NT2/D1 (cell line): ENCODE data around the gene ZNF138.
"Not testable (repeated sequence)": the region's sequence is repeated elsewhere in the genome, so short reads cannot be mapped to it uniquely, and the experiment has no call there.

ENCODE experiments used
- DNase-seq: peaks from one replicate; pipeline ENCODE4 v3.0.0-alpha.2; 2011; ENCODE audit warnings: low read depth, low spot score
- H3K27me3 ChIP-seq: 2 replicates; pipeline ENCODE4 v1.6.0; 2011; ENCODE audit warnings: mild to moderate bottlenecking; ENCODE audit not compliant: insufficient read length, insufficient read depth
- H3K36me3 ChIP-seq: 2 replicates; pipeline ENCODE4 v1.6.1; 2011; ENCODE audit warnings: mild to moderate bottlenecking, low read length, mixed read lengths; ENCODE audit not compliant: insufficient read depth, insufficient read length
- H3K4me1 ChIP-seq: 2 replicates; pipeline ENCODE4 v1.5.1; 2011; ENCODE audit not compliant: insufficient read depth, insufficient read length
- H3K4me3 ChIP-seq: 2 replicates; pipeline ENCODE4 v1.5.1; 2011; ENCODE audit warnings: low read depth; ENCODE audit not compliant: insufficient read length
- H3K9ac ChIP-seq: 2 replicates; pipeline ENCODE4 v1.6.0; 2011; ENCODE audit warnings: low read depth; ENCODE audit not compliant: insufficient read length
- H3K9me3 ChIP-seq: 2 replicates; pipeline ENCODE4 v1.5.1; 2011; ENCODE audit warnings: mild to moderate bottlenecking, low read length; ENCODE audit not compliant: insufficient read depth
- SUZ12 ChIP-seq: IDR thresholded peaks from 2 replicates; pipeline ENCODE4 v1.6.1; 2011; ENCODE audit not compliant: insufficient read length, insufficient read depth; ENCODE audit errors: extremely low read depth
- YY1 ChIP-seq: IDR thresholded peaks from 2 replicates; pipeline ENCODE4 v1.6.1; 2011; ENCODE audit not compliant: insufficient read length, insufficient read depth
- ZNF274 ChIP-seq: IDR thresholded peaks from 2 replicates; pipeline ENCODE4 v1.6.1; 2011; ENCODE audit warnings: mild to moderate bottlenecking, low read depth, low read length

ZNF138 gene

DNA sequence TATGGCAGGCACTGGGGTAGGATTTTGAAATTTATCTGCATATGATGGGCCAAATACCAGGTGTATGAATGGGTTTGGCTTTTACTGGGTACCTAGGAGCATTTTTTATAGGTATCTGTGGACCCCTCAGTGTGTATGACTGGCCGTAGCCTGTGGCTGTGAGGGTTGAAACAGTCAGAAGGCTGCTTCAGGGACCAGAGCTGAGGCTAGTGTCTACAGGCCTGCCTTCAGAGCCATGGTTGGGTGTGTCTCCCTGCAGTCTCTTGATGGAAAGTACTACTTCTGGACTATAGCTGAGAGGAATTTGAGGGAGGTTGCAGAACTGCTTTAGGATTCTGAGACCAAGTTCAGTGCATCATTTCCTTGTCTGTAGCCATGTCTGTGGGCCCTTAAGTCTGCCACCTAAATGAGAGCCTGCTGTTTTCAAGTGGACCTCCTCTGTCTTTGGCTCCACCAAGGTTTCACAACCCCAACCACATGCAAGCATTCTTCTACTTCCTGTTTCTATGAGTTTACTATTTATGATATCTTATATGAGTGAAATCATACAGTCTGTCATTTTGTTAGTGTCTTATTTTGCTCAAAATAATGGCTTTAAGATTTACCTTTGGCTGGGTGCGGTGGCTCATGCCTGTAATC is 19.9 kb upstream of the ZNF138 start:
- H3K9ac ChIP-seq = no peak overlapping the region
- no peak for DNase-seq
- H3K4me3 ChIP-seq = no peak overlapping the region
- no peak for TF ChIP-seq SUZ12
- no peak for TF ChIP-seq ZNF274
- no peak for TF ChIP-seq YY1
- 0 out of 2 replicates have a peak, but pooled peaks cover 13% of the 10 kb centered on the region for H3K9me3 ChIP-seq
- no peaks in the 10 kb centered on the region for H3K36me3 ChIP-seq
- no peaks in the 10 kb centered on the region for H3K27me3 ChIP-seq
- no peaks in the 10 kb centered on the region for H3K4me1 ChIP-seq

DNA sequence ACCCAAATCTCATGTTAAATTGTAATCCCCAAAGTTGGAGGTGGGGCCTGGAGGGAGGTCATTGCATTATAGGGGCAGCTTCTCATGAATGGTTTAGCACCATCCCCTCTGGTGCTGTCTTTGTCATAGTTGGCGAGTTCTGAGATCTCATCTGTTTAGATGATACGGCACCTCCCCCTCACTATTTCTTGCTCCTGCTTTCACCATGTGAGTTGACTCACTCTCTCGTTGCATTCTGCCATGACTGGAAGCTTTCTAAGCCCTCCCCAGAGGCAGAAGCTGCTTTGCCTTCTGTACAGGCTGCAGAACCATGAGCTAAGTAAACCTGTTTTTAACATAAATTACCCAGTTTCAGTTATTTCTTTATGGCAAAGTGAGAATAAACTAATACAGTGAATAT is 18.9 kb upstream of the ZNF138 start:
- 0 out of 2 replicates have a peak, but pooled peaks cover 13% of the 10 kb centered on the region for H3K9me3 ChIP-seq
- no peaks in the 10 kb centered on the region for H3K27me3 ChIP-seq
- TF ChIP-seq SUZ12 = no peak
- no peak for TF ChIP-seq YY1
- no peak for TF ChIP-seq ZNF274
- no peak overlapping the region for H3K4me3 ChIP-seq
- H3K4me1 ChIP-seq = no peaks in the 10 kb centered on the region
- no peaks in the 10 kb centered on the region for H3K36me3 ChIP-seq
- DNase-seq = no peak
- H3K9ac ChIP-seq = no peak overlapping the region

DNA sequence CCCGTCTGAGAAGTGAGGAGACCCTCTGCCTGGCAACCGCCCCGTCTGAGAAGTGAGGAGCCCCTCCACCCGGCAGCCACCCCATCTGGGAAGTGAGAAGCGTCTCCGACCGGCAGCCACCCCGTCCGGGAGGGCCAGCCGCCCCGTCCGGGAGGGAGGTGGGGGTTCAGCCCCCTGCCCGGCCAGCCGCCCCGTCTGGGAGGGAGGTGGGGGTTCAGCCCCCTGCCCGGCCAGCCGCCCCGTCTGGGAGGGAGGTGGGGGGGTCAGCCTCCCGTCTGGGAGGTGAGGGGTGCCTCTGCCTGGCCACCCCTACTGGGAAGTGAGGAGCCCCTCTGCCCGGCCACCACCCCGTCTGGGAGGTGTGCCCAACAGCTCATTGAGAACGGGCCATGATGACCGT is 9.4 kb upstream of the ZNF138 start:
- H3K9ac ChIP-seq, H3K9me3 ChIP-seq, DNase-seq: not testable (repeated sequence)

DNA sequence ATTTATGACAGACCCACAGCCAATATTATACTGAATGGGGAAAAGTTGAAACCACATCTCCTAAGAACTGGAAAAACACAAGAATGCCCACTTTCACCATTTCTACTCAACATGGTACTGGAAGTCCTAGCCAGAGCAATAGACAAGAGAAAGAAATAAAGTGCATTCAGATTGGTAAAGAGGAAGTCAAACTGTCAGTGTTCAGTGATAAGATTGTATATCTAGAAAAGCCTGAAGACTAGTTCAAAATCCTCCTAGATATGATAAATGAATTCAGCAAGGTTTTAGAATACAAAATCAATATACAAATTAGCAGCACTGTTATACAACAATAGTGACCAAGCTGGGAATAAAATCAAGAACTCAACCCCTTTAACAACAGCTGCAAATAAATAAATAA is 6.9 kb upstream of the ZNF138 start:
- Histone ChIP-seq H3K9me3 (no peaks in the 10 kb centered on the region), H3K36me3 (no peaks in the 10 kb centered on the region), H3K4me1 (no peaks in the 10 kb centered on the region), H3K4me3 (no peak overlapping the region), H3K27me3 (no peaks in the 10 kb centered on the region), H3K9ac (no peak overlapping the region)
- no peak for TF ChIP-seq SUZ12
- no peak for DNase-seq

More for the DNA sequence above, 9.4 kb upstream of the ZNF138 start:
- H3K4me3 ChIP-seq, H3K36me3 ChIP-seq, H3K4me1 ChIP-seq, H3K27me3 ChIP-seq: not testable (repeated sequence)

DNA sequence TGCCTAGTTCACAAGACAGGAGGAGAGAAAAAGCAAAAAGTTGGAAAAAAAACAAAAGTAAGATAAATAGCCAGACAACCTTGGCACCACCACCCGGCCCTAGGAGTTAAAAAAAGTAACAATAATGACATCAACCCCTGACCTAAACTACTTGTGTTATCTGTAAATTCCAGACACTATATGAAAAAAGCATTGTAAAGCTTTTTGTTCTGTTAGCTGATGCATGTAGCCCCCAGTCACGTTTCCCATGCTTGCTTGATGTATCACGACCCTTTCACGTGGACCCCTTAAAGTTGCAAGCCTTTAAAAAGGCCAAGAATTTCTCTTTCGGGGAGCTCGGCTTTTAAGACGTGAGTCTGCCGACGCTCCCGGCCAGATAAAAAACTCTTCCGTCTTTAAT is 5.0 kb upstream of the ZNF138 start:
- not testable (repeated sequence) for H3K27me3 ChIP-seq, H3K36me3 ChIP-seq, H3K4me1 ChIP-seq, H3K9me3 ChIP-seq, H3K4me3 ChIP-seq, H3K9ac ChIP-seq, DNase-seq

DNA sequence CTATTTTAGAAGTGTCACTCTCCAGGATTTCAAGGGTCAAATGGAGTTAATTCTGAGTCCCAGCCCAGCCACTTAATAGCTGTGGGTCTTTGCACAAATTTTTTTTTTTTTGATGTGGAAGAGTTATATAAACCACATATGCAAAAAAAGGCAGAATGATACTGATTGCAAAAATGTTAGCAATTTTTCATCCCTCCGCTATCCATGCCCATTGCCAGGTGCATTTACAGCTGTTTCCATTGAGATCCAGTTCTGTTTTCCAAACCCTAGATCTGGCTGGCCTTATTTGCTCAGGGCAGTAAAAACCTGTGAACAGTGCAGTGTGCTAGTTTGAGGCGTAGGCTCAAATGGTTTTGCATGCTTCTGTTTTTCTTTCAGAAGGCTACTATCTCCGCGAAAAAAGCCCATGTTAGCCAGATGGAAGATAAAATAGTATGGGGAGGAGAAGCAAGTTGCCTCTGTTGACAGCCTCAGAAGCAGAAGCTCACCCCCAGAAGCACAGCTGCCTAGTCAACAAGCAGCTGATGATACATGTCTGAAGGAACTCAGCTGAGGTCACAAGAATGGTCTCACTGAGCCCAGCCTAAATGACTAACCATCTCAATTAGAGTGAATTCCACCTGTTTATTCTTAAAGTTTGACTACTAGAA is 997 bp upstream of the ZNF138 start:
- no peak overlapping the region for H3K9ac ChIP-seq
- no peak for DNase-seq
- no peak for TF ChIP-seq SUZ12
- TF ChIP-seq YY1 = no peak
- no peak for TF ChIP-seq ZNF274
- no peaks in the 10 kb centered on the region for H3K27me3 ChIP-seq
- no peak overlapping the region for H3K4me3 ChIP-seq
- H3K36me3 ChIP-seq = peaks cover 25% of the 10 kb centered on the region
- no peaks in the 10 kb centered on the region for H3K9me3 ChIP-seq
- no peaks in the 10 kb centered on the region for H3K4me1 ChIP-seq

DNA sequence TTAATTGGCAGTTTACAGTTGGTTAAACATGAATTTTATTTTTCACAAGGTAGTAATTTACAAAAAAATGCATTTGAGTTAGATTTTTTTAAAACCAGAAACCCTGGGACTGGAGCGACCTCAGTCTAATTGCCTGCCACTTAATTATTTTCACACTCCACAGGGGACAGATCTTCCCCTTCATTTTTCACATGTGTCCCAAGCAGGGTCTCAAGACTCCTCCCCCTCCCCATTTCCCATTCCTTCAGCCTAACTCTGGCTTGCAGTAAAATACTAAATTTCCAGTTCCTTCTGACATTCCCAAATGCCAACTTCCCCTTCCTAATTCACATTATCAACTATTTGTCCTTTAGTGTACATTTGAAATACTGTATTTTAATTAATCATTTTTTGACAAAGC is 948 bp downstream of the ZNF138 start:
- Histone ChIP-seq H3K36me3 (peaks cover 41% of the 10 kb centered on the region), H3K9ac (peak overlapping the region; percentile 92), H3K4me3 (peak overlapping the region; percentile 89), H3K9me3 (no peaks in the 10 kb centered on the region), H3K4me1 (no peaks in the 10 kb centered on the region), H3K27me3 (no peaks in the 10 kb centered on the region)
- TF ChIP-seq ZNF274 = no peak
- TF ChIP-seq SUZ12 = no peak
- no peak for TF ChIP-seq YY1
- no peak for DNase-seq

DNA sequence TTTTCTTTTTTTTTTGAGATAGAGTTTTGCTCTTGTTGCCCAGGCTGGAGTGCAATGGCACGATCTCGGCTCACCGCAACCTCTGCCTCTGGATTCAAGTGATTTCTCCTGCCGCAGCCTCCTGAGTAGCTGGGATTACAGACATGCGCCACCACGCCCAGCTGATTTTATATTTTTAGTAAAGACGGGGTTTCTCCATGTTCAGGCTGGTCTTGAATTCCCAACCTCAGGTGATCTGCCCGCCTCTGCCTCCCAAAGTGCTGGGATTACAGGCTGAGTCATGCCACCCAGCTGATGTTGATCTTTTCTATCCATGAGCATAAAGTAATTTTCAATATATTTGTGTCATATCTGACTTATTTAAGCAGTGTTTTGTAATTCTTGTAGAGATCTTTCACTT is 4.9 kb downstream of the ZNF138 start:
- H3K27me3 ChIP-seq, H3K9me3 ChIP-seq, H3K4me1 ChIP-seq, H3K9ac ChIP-seq, DNase-seq, H3K4me3 ChIP-seq: not testable (repeated sequence)
- H3K36me3 ChIP-seq = peaks cover 74% of the 10 kb centered on the region
